Subcutaneous adipose tissue (tissue), 4 donors: ENCODE results near the gene NKAIN1. TPM values are rescaled to one million over a fixed set of nuclear protein-coding genes. Genes with fewer than 3 reads are reported as not detected.

Source experiments
- total RNA-seq, 4 donors: library from RNA; depleted of rRNA; stranded (reverse); fragments of >200 nt; gene quantifications; one replicate each; pipeline ENCODE4 v1.1.0, GENCODE V29; 2016
- TF ChIP-seq, protein P1 (sequence below): fragments of 450-650 bp; IDR thresholded peaks from one replicate; pipeline ENCODE4 v1.5.1; 2016; ENCODE audit warnings: low read depth, mild to moderate bottlenecking, control low read depth, antibody characterized with exemption, moderate library complexity

The NKAIN1 gene
- total RNA-seq, 4 donors from 2014 or later = not detected

GRCh38 chr1:31207046-31207445, 32.6 kb downstream of the NKAIN1 start:
- TF ChIP-seq, protein P1, sequence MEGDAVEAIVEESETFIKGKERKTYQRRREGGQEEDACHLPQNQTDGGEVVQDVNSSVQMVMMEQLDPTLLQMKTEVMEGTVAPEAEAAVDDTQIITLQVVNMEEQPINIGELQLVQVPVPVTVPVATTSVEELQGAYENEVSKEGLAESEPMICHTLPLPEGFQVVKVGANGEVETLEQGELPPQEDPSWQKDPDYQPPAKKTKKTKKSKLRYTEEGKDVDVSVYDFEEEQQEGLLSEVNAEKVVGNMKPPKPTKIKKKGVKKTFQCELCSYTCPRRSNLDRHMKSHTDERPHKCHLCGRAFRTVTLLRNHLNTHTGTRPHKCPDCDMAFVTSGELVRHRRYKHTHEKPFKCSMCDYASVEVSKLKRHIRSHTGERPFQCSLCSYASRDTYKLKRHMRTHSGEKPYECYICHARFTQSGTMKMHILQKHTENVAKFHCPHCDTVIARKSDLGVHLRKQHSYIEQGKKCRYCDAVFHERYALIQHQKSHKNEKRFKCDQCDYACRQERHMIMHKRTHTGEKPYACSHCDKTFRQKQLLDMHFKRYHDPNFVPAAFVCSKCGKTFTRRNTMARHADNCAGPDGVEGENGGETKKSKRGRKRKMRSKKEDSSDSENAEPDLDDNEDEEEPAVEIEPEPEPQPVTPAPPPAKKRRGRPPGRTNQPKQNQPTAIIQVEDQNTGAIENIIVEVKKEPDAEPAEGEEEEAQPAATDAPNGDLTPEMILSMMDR = no peak

DNA sequence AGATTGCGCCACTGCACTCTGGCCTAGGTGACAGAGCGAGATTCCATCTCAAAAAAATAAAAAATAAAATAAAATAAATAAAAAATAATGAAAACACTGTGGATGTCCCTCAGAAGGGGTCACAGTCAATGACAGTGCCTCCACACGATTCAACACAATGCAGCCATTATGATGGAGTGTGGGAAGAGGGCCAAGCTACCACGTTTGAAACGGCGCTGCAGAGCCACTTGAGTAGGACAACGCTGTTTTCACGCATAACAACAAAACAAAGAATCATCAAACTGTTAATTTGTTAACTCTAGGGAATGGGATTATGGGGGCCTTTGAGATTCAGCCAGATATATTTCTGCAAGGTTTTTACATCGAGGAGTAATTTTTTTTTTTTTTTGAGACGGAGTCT, 36.5 kb downstream of the NKAIN1 start:
- TF ChIP-seq, protein P1 = no peak

DNA sequence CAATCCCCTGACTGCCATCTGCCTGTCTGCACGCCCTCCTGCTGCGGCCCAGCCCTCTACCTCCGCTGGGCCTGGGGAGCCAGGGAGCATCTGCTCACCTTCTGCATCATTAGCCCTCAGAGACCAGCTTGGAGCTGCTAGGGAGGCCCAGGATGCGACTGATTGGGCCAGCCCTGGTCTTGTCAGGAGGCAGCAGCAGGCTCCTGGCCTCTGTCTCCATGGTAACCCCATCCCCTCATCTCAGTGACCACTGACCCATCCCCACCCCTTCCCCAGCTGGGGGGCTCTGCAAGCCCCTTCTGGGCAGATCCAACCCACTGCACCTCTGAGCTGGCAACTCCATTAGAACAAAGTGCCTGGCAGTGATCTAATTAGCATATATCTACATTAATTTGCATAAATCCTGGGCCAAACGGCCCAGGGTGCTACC, 37.7 kb downstream of the NKAIN1 start:
- TF ChIP-seq, protein P1 = no peak

DNA sequence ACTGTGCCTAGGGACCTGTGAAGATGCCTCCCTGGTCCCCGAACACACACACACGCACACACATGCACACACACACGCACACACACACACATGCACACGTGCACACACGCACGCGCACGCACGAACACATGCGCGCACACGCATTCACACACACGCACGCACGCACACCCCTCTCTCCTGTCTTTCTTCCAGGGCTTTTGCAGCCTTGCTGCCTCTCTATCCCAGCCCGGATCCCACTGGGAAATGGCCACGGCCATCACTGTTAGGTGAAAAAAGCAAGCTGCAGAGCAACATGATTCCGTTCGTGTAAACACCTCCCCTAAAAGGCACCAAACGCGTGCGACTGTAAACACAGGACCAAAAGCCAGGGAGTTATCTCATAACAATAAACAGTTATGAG, 39.7 kb downstream of the NKAIN1 start:
- TF ChIP-seq, protein P1 = no peak

DNA sequence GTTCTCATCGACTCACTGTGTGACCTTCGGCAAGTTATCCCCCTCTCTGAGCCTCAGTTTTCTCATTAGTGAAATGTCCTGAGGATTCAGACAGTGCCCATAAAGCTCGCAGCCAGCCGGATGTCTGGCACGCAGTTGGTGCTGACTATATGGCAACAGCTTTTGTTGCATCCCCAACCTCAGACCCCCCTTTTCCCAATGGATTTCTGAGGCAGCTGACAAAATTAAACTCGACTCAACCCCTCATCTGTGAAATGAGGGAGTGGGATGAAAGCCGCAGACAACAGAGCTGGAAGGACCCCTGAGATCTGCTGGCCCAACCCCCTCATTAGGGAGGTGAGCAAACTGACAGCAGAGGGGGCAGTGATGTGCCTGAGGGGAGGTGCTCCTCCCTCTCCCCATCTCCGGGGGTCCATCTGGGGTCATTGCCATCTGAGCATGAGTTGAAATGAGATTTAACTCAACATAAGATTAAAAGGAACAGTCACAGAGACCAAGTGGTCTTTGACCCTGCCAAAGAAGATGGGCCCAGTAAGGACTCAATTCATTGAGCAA, 40.4 kb downstream of the NKAIN1 start:
- TF ChIP-seq, protein P1 = no peak

DNA sequence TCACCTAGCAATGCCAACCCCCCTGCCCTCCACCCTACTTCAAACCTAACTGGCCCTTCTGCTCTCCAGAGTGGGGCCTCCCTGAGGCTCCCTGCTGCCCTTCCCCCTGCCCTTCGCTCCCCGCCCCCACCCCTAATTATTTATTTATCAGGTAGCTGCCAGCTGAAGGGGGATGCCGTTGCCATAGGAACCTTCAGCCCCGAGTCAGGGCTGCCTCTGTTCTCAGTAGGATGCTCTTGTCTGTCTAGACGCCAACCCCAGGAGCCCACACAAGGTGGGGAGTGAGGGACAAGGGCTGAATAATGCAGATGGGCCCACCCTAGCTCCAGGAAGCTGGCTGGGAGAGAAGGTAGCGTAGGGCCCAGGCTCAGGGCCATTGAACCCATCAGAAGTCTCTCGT, 41.1 kb downstream of the NKAIN1 start:
- TF ChIP-seq, protein P1 = no peak

GRCh38 chr1:31198150-31198549, 41.5 kb downstream of the NKAIN1 start:
- TF ChIP-seq, protein P1 = no peak
